ENCODE results near the gene C11orf87. TPM values are rescaled to one million over a fixed set of nuclear protein-coding genes. Genes with fewer than 3 reads are reported as not detected.

Gene C11orf87
- polyA plus RNA-seq, 1 experiment: 0.19 TPM

GRCh38 chr11:109424901-109425300, 2.9 kb downstream of the C11orf87 start:
- H3K9me3 ChIP-seq (ENCODE audit: control insufficient read depth, insufficient read depth, low read length): peaks cover 7% of the 10 kb centered on the region; the same call in 1 of the 2 replicates
- no peak overlapping the region for H3K27ac ChIP-seq (ENCODE audit: low read depth, low read length)
- ChIA-PET POLR2A (no interaction called here), CTCF (interaction anchor here (0.6 to 2.3 kb wide), 3 partner anchors 14 to 727 kb away, joined by 3 to 5 read pairs (median 4); no protein-coding TSS in a partner anchor)
- DNase-seq (ENCODE audit: low read depth, low spot score): no peak
- peaks cover 29% of the 10 kb centered on the region for H3K27me3 ChIP-seq (ENCODE audit: control insufficient read depth, insufficient read depth, low read length)
- no peak for TF ChIP-seq CTCF (IDR thresholded peaks at IDR 0.05; ENCODE audit: low read depth, low read length)
- no peak overlapping the region for H3K4me3 ChIP-seq (ENCODE audit: low read depth, low read length)

- TF ChIP-seq CTCF (IDR thresholded peaks at IDR 0.05; ENCODE audit: low read depth, low read length): 0 out of 2 replicates have a peak, but pooled peaks have one; percentile 10
- CTCF ChIA-PET: interaction anchor here (0.6 to 2.3 kb wide), 4 partner anchors 11 to 728 kb away, joined by 3 to 5 read pairs (median 3); no protein-coding TSS in a partner anchor
- Histone ChIP-seq H3K9me3 (ENCODE audit: control insufficient read depth, insufficient read depth, low read length) (peaks cover 7% of the 10 kb centered on the region; the same call in 1 of the 2 replicates), H3K27ac (ENCODE audit: low read depth, low read length) (no peak overlapping the region), H3K4me3 (ENCODE audit: low read depth, low read length) (no peak overlapping the region), H3K27me3 (ENCODE audit: control insufficient read depth, insufficient read depth, low read length) (peaks cover 29% of the 10 kb centered on the region)
- DNase-seq (ENCODE audit: low read depth, low spot score): no peak
- POLR2A ChIA-PET: no interaction called here
These were observed 3.6 kb downstream of the C11orf87 start for GRCh38 chr11:109425554-109425953.

- peak; percentile 32 for TF ChIP-seq CTCF (IDR thresholded peaks at IDR 0.05; ENCODE audit: low read depth, low read length)
- H3K27me3 ChIP-seq (ENCODE audit: control insufficient read depth, insufficient read depth, low read length): peaks cover 21% of the 10 kb centered on the region
- POLR2A ChIA-PET: no interaction called here
- peaks cover 7% of the 10 kb centered on the region; the same call in 1 of the 2 replicates for H3K9me3 ChIP-seq (ENCODE audit: control insufficient read depth, insufficient read depth, low read length)
- H3K4me3 ChIP-seq (ENCODE audit: low read depth, low read length): no peak overlapping the region
- no peak overlapping the region for H3K27ac ChIP-seq (ENCODE audit: low read depth, low read length)
- CTCF ChIA-PET: interaction anchor here (0.6 to 2.3 kb wide), 6 partner anchors 10 to 729 kb away, joined by 3 to 5 read pairs (median 3); no protein-coding TSS in a partner anchor
- DNase-seq (ENCODE audit: low read depth, low spot score): no peak
These were observed 4.7 kb downstream of the C11orf87 start for GRCh38 chr11:109426442-109427240.

GRCh38 chr11:109432105-109432504, 10.1 kb downstream of the C11orf87 start:
- Histone ChIP-seq H3K27ac (ENCODE audit: low read depth, low read length) (no peak overlapping the region), H3K9me3 (ENCODE audit: control insufficient read depth, insufficient read depth, low read length) (no peaks in the 10 kb centered on the region), H3K27me3 (ENCODE audit: control insufficient read depth, insufficient read depth, low read length) (no peaks in the 10 kb centered on the region), H3K4me3 (ENCODE audit: low read depth, low read length) (no peak overlapping the region)
- ChIA-PET POLR2A (interaction anchor here (0.7 kb wide), 1 partner anchor 115 kb away, joined by 6 read pairs; no protein-coding TSS in a partner anchor), CTCF (no interaction called here)
- DNase-seq (ENCODE audit: low read depth, low spot score): no peak
- no peak for TF ChIP-seq CTCF (IDR thresholded peaks at IDR 0.05; ENCODE audit: low read depth, low read length)

- Histone ChIP-seq H3K27ac (ENCODE audit: low read depth, low read length) (no peak overlapping the region), H3K27me3 (ENCODE audit: control insufficient read depth, insufficient read depth, low read length) (no peaks in the 10 kb centered on the region), H3K4me3 (ENCODE audit: low read depth, low read length) (no peak overlapping the region), H3K9me3 (ENCODE audit: control insufficient read depth, insufficient read depth, low read length) (no peaks in the 10 kb centered on the region)
- DNase-seq (ENCODE audit: low read depth, low spot score): no peak
- TF ChIP-seq CTCF (IDR thresholded peaks at IDR 0.05; ENCODE audit: low read depth, low read length): no peak
- ChIA-PET POLR2A (no interaction called here), CTCF (no interaction called here)
These were observed 11.8 kb downstream of the C11orf87 start for GRCh38 chr11:109433753-109434256.

Measured in AG04450 (cell line).